Upper lobe of left lung (tissue), 6 donors: ENCODE measurements around the gene OR6V1. TPM values are rescaled to one million over a fixed set of nuclear protein-coding genes. Genes with fewer than 3 reads are reported as not detected.
A peak's percentile ranks its signal among the peaks of the same experiment; 100 is the strongest.

Experiments used
- ATAC-seq, 2 donors: fragments of 200-7000 bp; cut with Tn5 transposase; one replicate each; pipeline ENCODE4 v1.9.1; 2022; ENCODE audit warnings: mild to moderate bottlenecking in 2 of 2, moderate library complexity in 2 of 2; ENCODE audit not compliant: low FRiP score in 2 of 2
- DNase-seq, 2 donors: peaks; one replicate each; pipeline ENCODE4 v3.0.0-alpha.2; 2019 to 2020
- H3K27ac ChIP-seq, 4 donors: fragments of 200-600 bp; sonication (generic); one replicate each; pipeline ENCODE4 v1.5.1; 2016 to 2019
- H3K27me3 ChIP-seq, 4 donors: fragments of 200-600 bp; sonication (generic); one replicate each; pipeline ENCODE4 v1.5.1; 2017 to 2019
- H3K36me3 ChIP-seq, 4 donors: fragments of 200-600 bp; sonication (generic); one replicate each; pipeline ENCODE4 v1.5.1; 2016 to 2019
- H3K4me1 ChIP-seq, 4 donors: fragments of 200-600 bp; sonication (generic); one replicate each; pipeline ENCODE4 v1.5.1; 2018 to 2019
- H3K4me3 ChIP-seq, 4 donors: fragments of 200-600 bp; sonication (generic); one replicate each; pipeline ENCODE4 v1.5.1; 2017 to 2019; ENCODE audit warnings: mild to moderate bottlenecking in 2 of 4, moderate library complexity in 1 of 4
- H3K9me3 ChIP-seq, 4 donors: fragments of 200-600 bp; sonication (generic); one replicate each; pipeline ENCODE4 v1.5.1; 2018 to 2019
- CTCF ChIP-seq, 6 experiments: fragments of 450-650 bp in 4 of 6; fragments of 200-600 bp in 2 of 6; sonication (generic) in 2 of 6; IDR thresholded peaks; one replicate each; pipeline ENCODE4 v1.5.1; 2016 to 2019; ENCODE audit warnings: antibody characterized with exemption in 6 of 6
- EP300 ChIP-seq, 4 donors: sonication (generic); formaldehyde crosslinking; IDR thresholded peaks; one replicate each; pipeline ENCODE4 v1.5.1; 2017; ENCODE audit warnings: antibody characterized with exemption in 4 of 4, control low read depth in 2 of 4
- POLR2A ChIP-seq, 4 donors: fragments of 450-650 bp; IDR thresholded peaks; one replicate each; pipeline ENCODE4 v1.5.1; 2016 to 2017; ENCODE audit warnings: antibody characterized with exemption in 4 of 4, mild to moderate bottlenecking in 2 of 4
- POLR2AphosphoS5 ChIP-seq, 2 donors: sonication (generic); formaldehyde crosslinking; IDR thresholded peaks; one replicate each; pipeline ENCODE4 v1.5.1; 2017; ENCODE audit warnings: antibody characterized with exemption in 2 of 2
- WGBS, 2 donors: methylation state at CpG; one replicate each; pipeline ENCODE4 v1.1.5; 2017 to 2018; 5-methylcytosine and 5-hydroxymethylcytosine counted together
- total RNA-seq, 6 donors: library from RNA; depleted of rRNA in 4 of 6; stranded (reverse); fragments of >200 nt in 4 of 6; gene quantifications; one replicate each; pipeline versions ENCODE4 v1.1.0 to v1.2.1, GENCODE V29; 2016 to 2021
- donor health status: DM: no; HTN: no; CAD: no; lungs with moderate emphysema.
- donor health status: DM: no; HTN: yes; CAD: no; lungs with severe emphysema.

Gene OR6V1
- total RNA-seq, 6 donors from 2014 or later: not detected

DNA sequence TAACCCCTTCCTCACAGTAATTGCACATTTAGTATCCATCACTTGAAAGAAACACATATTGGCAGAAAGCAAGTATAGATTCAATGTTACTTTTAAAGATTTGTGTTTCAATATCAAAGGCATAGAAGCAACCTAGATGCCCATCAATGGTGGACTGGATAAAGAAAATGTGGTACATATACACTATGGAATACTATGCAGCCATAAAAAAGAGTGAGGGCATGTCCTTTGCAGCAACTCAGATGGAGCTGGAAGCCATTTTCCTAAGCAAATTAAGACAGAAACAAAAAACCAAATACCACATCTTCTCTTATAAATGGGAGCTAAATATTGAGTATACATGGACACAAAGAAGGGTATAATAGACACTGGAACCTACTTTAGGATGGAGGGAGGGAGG is 3.6 kb downstream of the OR6V1 start:
- TF ChIP-seq EP300 (IDR thresholded peaks at IDR 0.05): no peak
- Histone ChIP-seq H3K36me3 (no peaks in the 10 kb centered on the region), H3K4me1 (no peaks in the 10 kb centered on the region), H3K9me3 (no peaks in the 10 kb centered on the region), H3K4me3 (no peak overlapping the region), H3K27ac (no peak overlapping the region), H3K27me3 (no peaks in the 10 kb centered on the region)
- DNase-seq: no peak
- no peak for ATAC-seq

- WGBS, 2 donors: 55 to 88% methylated on average over 3 of the region's 3 CpGs
- H3K9me3 ChIP-seq: no peaks in the 10 kb centered on the region
- H3K4me3 ChIP-seq: no peak overlapping the region
- no peaks in the 10 kb centered on the region for H3K36me3 ChIP-seq
- no peaks in the 10 kb centered on the region for H3K4me1 ChIP-seq
- DNase-seq: no peak
- TF ChIP-seq POLR2A (IDR thresholded peaks at IDR 0.05) (no peak), CTCF (IDR thresholded peaks at IDR 0.05) (no peak), POLR2AphosphoS5 (IDR thresholded peaks at IDR 0.05) (no peak)
- ATAC-seq: no peak
- H3K27ac ChIP-seq: no peak overlapping the region
- no peaks in the 10 kb centered on the region for H3K27me3 ChIP-seq
Observed at GRCh38 chr7:143063741-143064140, 11.6 kb downstream of the OR6V1 start.

GRCh38 chr7:143068446-143068845 is 16.3 kb downstream of the OR6V1 start:
- no peak overlapping the region for H3K27ac ChIP-seq
- no peaks in the 10 kb centered on the region for H3K4me1 ChIP-seq
- DNase-seq (no peak), ATAC-seq (no peak)
- no peaks in the 10 kb centered on the region for H3K9me3 ChIP-seq
- 54 to 57% methylated on average over 2 of the region's 2 CpGs for WGBS, 2 donors
- no peaks in the 10 kb centered on the region for H3K27me3 ChIP-seq
- TF ChIP-seq POLR2A (IDR thresholded peaks at IDR 0.05) (no peak), EP300 (IDR thresholded peaks at IDR 0.05) (no peak), CTCF (IDR thresholded peaks at IDR 0.05) (no peak), POLR2AphosphoS5 (IDR thresholded peaks at IDR 0.05) (no peak)
- no peak overlapping the region for H3K4me3 ChIP-seq
- H3K36me3 ChIP-seq: no peaks in the 10 kb centered on the region

- ATAC-seq: peak in 1 of 2 donors; percentile 12
- no peak for TF ChIP-seq EP300 (IDR thresholded peaks at IDR 0.05)
- no peak for TF ChIP-seq POLR2A (IDR thresholded peaks at IDR 0.05)
- TF ChIP-seq POLR2AphosphoS5 (IDR thresholded peaks at IDR 0.05): no peak
- TF ChIP-seq CTCF (IDR thresholded peaks at IDR 0.05): no peak
- Histone ChIP-seq H3K27me3 (no peaks in the 10 kb centered on the region), H3K27ac (no peak overlapping the region), H3K36me3 (no peaks in the 10 kb centered on the region), H3K4me1 (no peaks in the 10 kb centered on the region), H3K9me3 (no peaks in the 10 kb centered on the region), H3K4me3 (no peak overlapping the region)
- WGBS, 2 donors: 68 to 70% methylated on average over 6 of the region's 6 CpGs
- no peak for DNase-seq
Observed at GRCh38 chr7:143069912-143070500, 17.9 kb downstream of the OR6V1 start.

GRCh38 chr7:143073556-143073955 is 21.4 kb downstream of the OR6V1 start:
- ATAC-seq (no peak), DNase-seq (no peak)
- TF ChIP-seq POLR2A (IDR thresholded peaks at IDR 0.05): no peak
- no peak for TF ChIP-seq EP300 (IDR thresholded peaks at IDR 0.05)
- TF ChIP-seq POLR2AphosphoS5 (IDR thresholded peaks at IDR 0.05): no peak
- TF ChIP-seq CTCF (IDR thresholded peaks at IDR 0.05): no peak
- H3K9me3 ChIP-seq: no peaks in the 10 kb centered on the region
- H3K27me3 ChIP-seq: no peaks in the 10 kb centered on the region
- H3K27ac ChIP-seq: no peak overlapping the region
- H3K4me3 ChIP-seq: no peak overlapping the region
- no peaks in the 10 kb centered on the region for H3K4me1 ChIP-seq
- WGBS, 2 donors: 83 to 89% methylated on average over 3 of the region's 3 CpGs
- H3K36me3 ChIP-seq: no peaks in the 10 kb centered on the region
